ENCODE data around the gene FSTL4.

The FSTL4 gene

GRCh38 chr5:133371371-133372155 is 240.8 kb downstream of the FSTL4 start:
- TF ChIP-seq, protein P1, sequence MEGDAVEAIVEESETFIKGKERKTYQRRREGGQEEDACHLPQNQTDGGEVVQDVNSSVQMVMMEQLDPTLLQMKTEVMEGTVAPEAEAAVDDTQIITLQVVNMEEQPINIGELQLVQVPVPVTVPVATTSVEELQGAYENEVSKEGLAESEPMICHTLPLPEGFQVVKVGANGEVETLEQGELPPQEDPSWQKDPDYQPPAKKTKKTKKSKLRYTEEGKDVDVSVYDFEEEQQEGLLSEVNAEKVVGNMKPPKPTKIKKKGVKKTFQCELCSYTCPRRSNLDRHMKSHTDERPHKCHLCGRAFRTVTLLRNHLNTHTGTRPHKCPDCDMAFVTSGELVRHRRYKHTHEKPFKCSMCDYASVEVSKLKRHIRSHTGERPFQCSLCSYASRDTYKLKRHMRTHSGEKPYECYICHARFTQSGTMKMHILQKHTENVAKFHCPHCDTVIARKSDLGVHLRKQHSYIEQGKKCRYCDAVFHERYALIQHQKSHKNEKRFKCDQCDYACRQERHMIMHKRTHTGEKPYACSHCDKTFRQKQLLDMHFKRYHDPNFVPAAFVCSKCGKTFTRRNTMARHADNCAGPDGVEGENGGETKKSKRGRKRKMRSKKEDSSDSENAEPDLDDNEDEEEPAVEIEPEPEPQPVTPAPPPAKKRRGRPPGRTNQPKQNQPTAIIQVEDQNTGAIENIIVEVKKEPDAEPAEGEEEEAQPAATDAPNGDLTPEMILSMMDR (IDR thresholded peaks at IDR 0.05): no peak
- no peak for TF ChIP-seq ZFX (IDR thresholded peaks at IDR 0.05; ENCODE audit: borderline replicate concordance)
- H3K27ac ChIP-seq: no peak overlapping the region

- TF ChIP-seq, protein P1 (IDR thresholded peaks at IDR 0.05): no peak
- TF ChIP-seq ZFX (IDR thresholded peaks at IDR 0.05; ENCODE audit: borderline replicate concordance): no peak
Observed at GRCh38 chr5:133370904-133371303, 241.4 kb downstream of the FSTL4 start.

DNA sequence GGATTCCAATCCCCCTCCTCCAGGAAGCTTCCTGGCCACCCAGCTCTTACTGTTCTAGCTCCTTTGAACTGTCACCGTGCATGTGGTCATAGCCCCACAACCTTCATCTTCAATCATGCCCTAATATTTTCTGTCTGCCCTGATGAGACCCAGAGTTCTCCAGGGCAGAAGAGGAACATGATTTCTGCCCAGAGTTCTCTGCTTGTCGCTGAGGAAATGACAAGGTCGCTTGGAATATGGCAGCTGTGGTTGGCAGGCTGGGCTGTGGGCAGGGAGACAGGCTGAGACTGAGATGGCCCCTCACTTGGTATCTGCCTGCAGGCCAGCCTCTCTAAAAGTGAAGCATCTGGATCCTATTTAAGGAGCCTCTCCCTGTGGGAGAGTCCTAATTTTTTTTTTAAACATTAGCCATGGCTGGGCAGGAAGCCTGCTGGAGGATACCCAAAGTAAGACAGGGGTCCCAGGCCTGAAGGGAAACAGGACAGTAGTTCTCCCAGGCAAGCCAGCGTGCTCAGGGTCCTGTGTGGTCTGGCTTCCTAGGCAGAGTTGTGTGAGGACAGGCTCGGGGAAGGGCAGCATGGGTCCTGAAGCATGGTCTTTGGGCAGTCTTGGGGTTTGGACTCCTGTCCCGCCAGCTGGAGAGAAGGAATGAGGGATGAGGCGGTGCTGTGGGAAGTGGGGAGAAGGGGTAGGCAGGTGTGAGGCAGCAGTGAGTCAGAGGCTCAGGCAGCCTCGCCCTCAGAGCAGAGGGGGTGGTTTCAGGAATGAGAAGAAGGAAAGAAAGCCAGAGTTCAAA is 242.1 kb downstream of the FSTL4 start:
- H3K27ac ChIP-seq: no peak overlapping the region
- no peak for TF ChIP-seq ZFX (IDR thresholded peaks at IDR 0.05; ENCODE audit: borderline replicate concordance)
- TF ChIP-seq, protein P1 (IDR thresholded peaks at IDR 0.05): no peak

More at GRCh38 chr5:133370904-133371303, 241.4 kb downstream of the FSTL4 start:
- H3K27ac ChIP-seq: no peak overlapping the region

- TF ChIP-seq, protein P1 (IDR thresholded peaks at IDR 0.05): no peak
- TF ChIP-seq ZFX (IDR thresholded peaks at IDR 0.05; ENCODE audit: borderline replicate concordance): no peak
- H3K27ac ChIP-seq: no peak overlapping the region
Observed at GRCh38 chr5:133368916-133369783, 243.2 kb downstream of the FSTL4 start.

GRCh38 chr5:133367984-133368383 is 244.4 kb downstream of the FSTL4 start:
- no peak for TF ChIP-seq ZFX (IDR thresholded peaks at IDR 0.05; ENCODE audit: borderline replicate concordance)
- TF ChIP-seq, protein P1 (IDR thresholded peaks at IDR 0.05): no peak
- H3K27ac ChIP-seq: no peak overlapping the region

DNA sequence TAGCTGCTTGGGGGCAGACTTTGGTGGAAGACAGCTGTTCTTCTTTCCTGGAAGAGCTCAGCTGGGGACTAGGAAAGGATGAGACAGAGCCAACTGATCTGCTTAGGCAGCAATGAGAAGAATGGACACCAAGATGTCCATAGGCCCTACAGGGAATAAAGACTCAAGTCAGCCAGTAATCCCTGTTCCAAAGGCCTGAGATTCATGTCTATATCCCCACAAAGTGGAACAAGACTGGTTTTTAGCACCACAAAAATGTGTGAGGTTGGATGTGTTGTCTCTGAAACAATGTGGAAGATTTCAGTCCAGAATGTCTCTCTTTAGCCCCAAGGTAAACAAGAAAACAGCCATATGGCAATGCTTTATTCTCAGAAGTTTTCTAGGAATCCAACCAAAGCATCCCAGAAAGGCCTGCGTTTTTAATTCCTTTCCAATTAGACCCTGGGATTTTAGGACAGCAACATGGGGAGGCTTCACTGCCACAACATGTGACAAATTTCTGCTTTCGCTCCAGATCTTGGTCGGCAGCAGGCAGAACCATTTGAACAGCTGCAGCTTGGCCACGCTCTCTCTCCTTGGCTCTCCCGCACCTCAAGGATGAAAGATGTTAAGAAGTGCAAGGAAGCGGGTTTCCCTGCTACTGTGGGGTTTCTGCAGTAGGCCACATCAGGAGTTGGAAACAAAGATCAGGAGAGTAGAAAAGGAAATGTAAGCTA is 245.1 kb downstream of the FSTL4 start:
- TF ChIP-seq, protein P1 (IDR thresholded peaks at IDR 0.05): no peak
- TF ChIP-seq ZFX (IDR thresholded peaks at IDR 0.05; ENCODE audit: borderline replicate concordance): no peak
- no peak overlapping the region for H3K27ac ChIP-seq
